Endothelial cell (in vitro differentiated cells): ENCODE results near the gene CAMSAP1. TPM values are rescaled to one million over a fixed set of nuclear protein-coding genes. Genes with fewer than 3 reads are reported as not detected.

Experiments used
- DNase-seq: peaks from one replicate; pipeline ENCODE4 v3.0.0; 2021; ENCODE audit warnings: low spot score
- H3K27ac Mint-ChIP-seq: one replicate; pipeline ENCODE4 v1.8.0; 2021; ENCODE audit warnings: mixed read lengths, inconsistent platforms; ENCODE audit not compliant: unreplicated experiment
- H3K27me3 Mint-ChIP-seq: one replicate; pipeline ENCODE4 v1.8.0; 2021; ENCODE audit warnings: mild to moderate bottlenecking, moderate library complexity, mixed read lengths, inconsistent platforms; ENCODE audit not compliant: unreplicated experiment
- H3K36me3 Mint-ChIP-seq: one replicate; pipeline ENCODE4 v1.8.0; 2021; ENCODE audit warnings: mild to moderate bottlenecking, low read depth, mixed read lengths, inconsistent platforms; ENCODE audit not compliant: unreplicated experiment
- H3K4me1 Mint-ChIP-seq: one replicate; pipeline ENCODE4 v1.8.0; 2021; ENCODE audit warnings: mild to moderate bottlenecking, mixed read lengths, inconsistent platforms; ENCODE audit not compliant: unreplicated experiment
- H3K4me3 Mint-ChIP-seq: one replicate; pipeline ENCODE4 v1.8.0; 2021; ENCODE audit warnings: mild to moderate bottlenecking, mixed read lengths, inconsistent platforms; ENCODE audit not compliant: unreplicated experiment
- H3K9me3 Mint-ChIP-seq: one replicate; pipeline ENCODE4 v1.8.0; 2021; ENCODE audit warnings: mixed read lengths, inconsistent platforms; ENCODE audit not compliant: unreplicated experiment
- CTCF ChIP-seq: fragments of 200-600 bp; sonication (generic); IDR thresholded peaks from one replicate; pipeline ENCODE4 v1.5.0; 2021; ENCODE audit warnings: antibody characterized with exemption; ENCODE audit not compliant: unreplicated experiment
- total RNA-seq: library from RNA; stranded (reverse); fragmentation: NEBNext Ultra II Directional; extraction: Animal tissue kit (Norgen Biotek cat#: 25700); gene quantifications from one replicate; pipeline ENCODE4 v1.2.1, GENCODE V29; 2021; ENCODE audit not compliant: unreplicated experiment

Gene CAMSAP1
- total RNA-seq, 1 donor from 2014 or later, result 44.7 TPM

- no peaks in the 10 kb centered on the region for H3K4me1 Mint-ChIP-seq
- no peak overlapping the region for H3K27ac Mint-ChIP-seq
- no peak for TF ChIP-seq CTCF
- no peaks in the 10 kb centered on the region for H3K9me3 Mint-ChIP-seq
- H3K27me3 Mint-ChIP-seq, result no peaks in the 10 kb centered on the region
- H3K4me3 Mint-ChIP-seq, result no peak overlapping the region
- no peak for DNase-seq
- no peaks in the 10 kb centered on the region for H3K36me3 Mint-ChIP-seq
Measured at GRCh38 chr9:135835131-135835530, 72.2 kb downstream of the CAMSAP1 start.

- Mint-ChIP-seq H3K36me3 (no peaks in the 10 kb centered on the region), H3K4me1 (no peaks in the 10 kb centered on the region), H3K27me3 (no peaks in the 10 kb centered on the region), H3K4me3 (no peak overlapping the region), H3K27ac (no peak overlapping the region), H3K9me3 (no peaks in the 10 kb centered on the region)
- TF ChIP-seq CTCF, result no peak
- no peak for DNase-seq
Measured at GRCh38 chr9:135833864-135834263, 73.5 kb downstream of the CAMSAP1 start.

GRCh38 chr9:135830496-135830895, 76.8 kb downstream of the CAMSAP1 start:
- H3K36me3 Mint-ChIP-seq, result peaks cover 6% of the 10 kb centered on the region
- H3K27ac Mint-ChIP-seq, result no peak overlapping the region
- no peaks in the 10 kb centered on the region for H3K9me3 Mint-ChIP-seq
- peaks cover 4% of the 10 kb centered on the region for H3K27me3 Mint-ChIP-seq
- H3K4me3 Mint-ChIP-seq, result no peak overlapping the region
- H3K4me1 Mint-ChIP-seq, result no peaks in the 10 kb centered on the region
- no peak for TF ChIP-seq CTCF
- DNase-seq, result no peak

GRCh38 chr9:135828656-135829055, 78.7 kb downstream of the CAMSAP1 start:
- no peak overlapping the region for H3K4me3 Mint-ChIP-seq
- peaks cover 4% of the 10 kb centered on the region for H3K27me3 Mint-ChIP-seq
- TF ChIP-seq CTCF, result no peak
- DNase-seq, result no peak
- H3K36me3 Mint-ChIP-seq, result peaks cover 14% of the 10 kb centered on the region
- H3K4me1 Mint-ChIP-seq, result no peaks in the 10 kb centered on the region
- no peaks in the 10 kb centered on the region for H3K9me3 Mint-ChIP-seq
- H3K27ac Mint-ChIP-seq, result no peak overlapping the region

GRCh38 chr9:135827866-135828580, 79.3 kb downstream of the CAMSAP1 start:
- no peak for DNase-seq
- Mint-ChIP-seq H3K9me3 (no peaks in the 10 kb centered on the region), H3K4me3 (no peak overlapping the region), H3K27ac (no peak overlapping the region), H3K36me3 (peaks cover 19% of the 10 kb centered on the region), H3K4me1 (no peaks in the 10 kb centered on the region), H3K27me3 (peaks cover 4% of the 10 kb centered on the region)
- no peak for TF ChIP-seq CTCF
